H9 (cell line): ENCODE data around the gene C17orf75. TPM values are rescaled to one million over a fixed set of nuclear protein-coding genes. Genes with fewer than 3 reads are reported as not detected.

Source experiments
- DNase-seq: peaks from one replicate; pipeline ENCODE4 v3.0.0-alpha.2; 2017
- H2AFZ ChIP-seq: one replicate; pipeline ENCODE4 v1.6.1; 2013; ENCODE audit warnings: mild to moderate bottlenecking, low read length, control low read depth, moderate library complexity
- H2AK5ac ChIP-seq: 2 replicates; pipeline ENCODE4 v1.6.1; 2013; ENCODE audit warnings: low read length, control low read depth, mixed read lengths; ENCODE audit not compliant: insufficient read length
- H2BK120ac ChIP-seq: one replicate; pipeline ENCODE4 v1.6.1; 2013; ENCODE audit warnings: low read depth, mild to moderate bottlenecking, low read length, control low read depth, inconsistent platforms; ENCODE audit not compliant: poor library complexity, severe bottlenecking
- H2BK12ac ChIP-seq: 2 replicates; pipeline ENCODE4 v1.6.1; 2013; ENCODE audit warnings: low read length, control low read depth, mixed read lengths, low read depth; ENCODE audit not compliant: insufficient read length
- H2BK15ac ChIP-seq: 2 replicates; pipeline ENCODE4 v1.6.1; 2013; ENCODE audit warnings: low read depth, low read length, control low read depth
- H2BK20ac ChIP-seq: one replicate; pipeline ENCODE4 v1.6.1; 2013; ENCODE audit warnings: low read depth, mild to moderate bottlenecking, low read length, control low read depth, inconsistent platforms; ENCODE audit not compliant: poor library complexity, severe bottlenecking
- H2BK5ac ChIP-seq: 2 replicates; pipeline ENCODE4 v1.6.1; 2013; ENCODE audit warnings: low read length, control low read depth, mixed read lengths; ENCODE audit not compliant: insufficient read length
- H3K14ac ChIP-seq: 2 replicates; pipeline ENCODE4 v1.6.1; 2013; ENCODE audit warnings: low read length, control low read depth; ENCODE audit not compliant: insufficient read depth
- H3K18ac ChIP-seq: 2 replicates; pipeline ENCODE4 v1.6.1; 2013; ENCODE audit warnings: low read depth, mild to moderate bottlenecking, mixed read lengths, low read length, control low read depth; ENCODE audit not compliant: insufficient read length
- H3K23ac ChIP-seq: 2 replicates; pipeline ENCODE4 v1.6.1; 2013; ENCODE audit warnings: low read length, control low read depth, mixed read lengths, low read depth; ENCODE audit not compliant: insufficient read length
- H3K23me2 ChIP-seq: 2 replicates; pipeline ENCODE4 v1.6.1; 2013; ENCODE audit warnings: low read depth, mild to moderate bottlenecking, mixed read lengths, low read length, control low read depth; ENCODE audit not compliant: insufficient read length, poor library complexity, severe bottlenecking
- H3K27ac ChIP-seq: 2 replicates; pipeline ENCODE4 v1.5.1; 2013; ENCODE audit warnings: low read length, control low read depth, mixed read lengths, low read depth; ENCODE audit not compliant: insufficient read length
- H3K27me3 ChIP-seq: 2 replicates; pipeline ENCODE4 v1.6.1; 2013; ENCODE audit warnings: low read length, control low read depth, inconsistent platforms; ENCODE audit not compliant: insufficient read depth
- H3K4ac ChIP-seq: 2 replicates; pipeline ENCODE4 v1.6.1; 2013; ENCODE audit warnings: low read depth, mild to moderate bottlenecking, control low read depth, inconsistent platforms, low read length, moderate library complexity
- H3K4me1 ChIP-seq: 2 replicates; pipeline ENCODE4 v1.6.1; 2013; ENCODE audit warnings: low read length, control low read depth, inconsistent platforms; ENCODE audit not compliant: insufficient read depth
- H3K4me2 ChIP-seq: 2 replicates; pipeline ENCODE4 v1.6.1; 2013; ENCODE audit warnings: low read length, control low read depth, mixed read lengths; ENCODE audit not compliant: insufficient read length, insufficient read depth
- H3K56ac ChIP-seq: 2 replicates; pipeline ENCODE4 v1.6.1; 2013; ENCODE audit warnings: low read depth, mild to moderate bottlenecking, mixed read lengths, low read length, control low read depth; ENCODE audit not compliant: insufficient read length
- H3K79me1 ChIP-seq: 2 replicates; pipeline ENCODE4 v1.6.1; 2013; ENCODE audit warnings: low read depth, mild to moderate bottlenecking, moderate library complexity, low read length, control low read depth, inconsistent platforms; ENCODE audit not compliant: insufficient read depth, poor library complexity, severe bottlenecking
- H3K79me2 ChIP-seq: 2 replicates; pipeline ENCODE4 v1.6.1; 2013; ENCODE audit warnings: low read length, control low read depth, inconsistent platforms; ENCODE audit not compliant: insufficient read depth
- H3K9ac ChIP-seq: 2 replicates; pipeline ENCODE4 v1.6.1; 2013; ENCODE audit warnings: low read length, control low read depth, mixed read lengths; ENCODE audit not compliant: insufficient read length; ENCODE audit errors: extremely low read depth
- H3K9me3 ChIP-seq: one replicate; pipeline ENCODE4 v1.6.1; 2013; ENCODE audit warnings: low read depth, low read length, inconsistent platforms; ENCODE audit not compliant: control insufficient read depth
- H3T11ph ChIP-seq: one replicate; pipeline ENCODE4 v1.6.1; 2013; ENCODE audit warnings: mild to moderate bottlenecking, low read length, control low read depth, inconsistent platforms
- H4K20me1 ChIP-seq: one replicate; pipeline ENCODE4 v1.6.1; 2013; ENCODE audit not compliant: control insufficient read depth, insufficient read length, insufficient read depth
- H4K5ac ChIP-seq: 2 replicates; pipeline ENCODE4 v1.6.1; 2013; ENCODE audit warnings: low read depth, mild to moderate bottlenecking, mixed read lengths, low read length, control low read depth; ENCODE audit not compliant: insufficient read length
- H4K8ac ChIP-seq: replicated peaks from 2 replicates; pipeline ENCODE4 v1.6.1; 2013; ENCODE audit warnings: low read length, control low read depth, mixed read lengths, low read depth; ENCODE audit not compliant: insufficient read length
- H4K91ac ChIP-seq: 2 replicates; pipeline ENCODE4 v1.6.1; 2013; ENCODE audit warnings: low read depth, mild to moderate bottlenecking, moderate library complexity, mixed read lengths, low read length, control low read depth; ENCODE audit not compliant: insufficient read length
- H3K27ac Mint-ChIP-seq, 3 experiments: 2 replicates in 2 of 3; 3 replicates in 1 of 3; pipeline ENCODE4 v1.8.0; 2020 to 2021; ENCODE audit warnings: mixed read lengths in 3 of 3, mild to moderate bottlenecking in 1 of 3, moderate library complexity in 1 of 3
- H3K27me3 Mint-ChIP-seq: 2 replicates; pipeline ENCODE4 v1.8.0; 2021; ENCODE audit warnings: low read depth, mild to moderate bottlenecking, moderate library complexity, mixed read lengths
- H3K36me3 Mint-ChIP-seq, 3 experiments: 2 replicates in 2 of 3; 3 replicates in 1 of 3; pipeline ENCODE4 v1.8.0; 2020 to 2021; ENCODE audit warnings: low read depth in 3 of 3, mixed read lengths in 3 of 3; ENCODE audit not compliant: insufficient read depth in 1 of 3
- H3K4me1 Mint-ChIP-seq, 2 experiments: 2 replicates each; pipeline ENCODE4 v1.8.0; 2020; ENCODE audit warnings: mixed read lengths in 2 of 2
- H3K4me3 Mint-ChIP-seq, 2 experiments: 2 replicates in 1 of 2; 3 replicates in 1 of 2; pipeline ENCODE4 v1.8.0; 2020 to 2021; ENCODE audit warnings: mild to moderate bottlenecking in 2 of 2, mixed read lengths in 2 of 2, moderate library complexity in 1 of 2
- H3K9me3 Mint-ChIP-seq, 2 experiments: 2 replicates in 1 of 2; 3 replicates in 1 of 2; pipeline ENCODE4 v1.8.0; 2020; ENCODE audit warnings: mild to moderate bottlenecking in 2 of 2, mixed read lengths in 2 of 2, moderate library complexity in 1 of 2
- CTCF ChIP-seq: fragments of 200-600 bp; sonication (generic); conservative IDR thresholded peaks from 3 replicates; pipeline ENCODE4 v1.8.0; 2021; ENCODE audit warnings: antibody characterized with exemption, mild to moderate bottlenecking
- WGBS: extraction: QIAGEN DNeasy Blood & Tissue Kit; methylation state at CpG from one replicate; pipeline ENCODE4 v1.1.7; 2013; ENCODE audit warnings: missing lambda C conversion rate, low lambda C conversion rate, mixed read lengths; ENCODE audit not compliant: insufficient read length; ENCODE audit errors: extremely low coverage; 5-methylcytosine and 5-hydroxymethylcytosine counted together
- total RNA-seq: library from RNA; stranded (reverse); gene quantifications from 2 replicates; pipeline ENCODE4 v1.2.1, GENCODE V29; 2021

Gene C17orf75
- total RNA-seq, 1 experiment from 2014 or later = 40.4 TPM

DNA sequence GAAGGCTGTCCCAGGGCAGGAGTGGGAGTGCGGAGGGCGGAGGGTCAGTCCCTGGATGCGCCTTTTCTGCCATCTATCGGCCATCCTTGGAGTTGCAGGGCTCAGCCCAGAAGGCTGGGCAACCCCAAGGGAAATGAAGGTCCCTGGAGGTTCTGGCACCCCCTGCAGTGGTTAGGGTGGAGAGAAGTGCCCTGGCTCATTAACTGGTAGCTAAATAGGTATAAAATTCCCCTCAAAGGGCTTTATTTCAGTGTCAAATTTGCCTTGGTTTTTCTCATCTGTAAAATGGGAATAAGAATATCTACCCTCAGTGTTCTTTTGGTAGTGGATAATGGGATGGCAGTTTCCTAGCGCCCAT lies 22.4 kb downstream of the C17orf75 start:
- H3K23me2 ChIP-seq = no peaks in the 10 kb centered on the region
- no peak overlapping the region for H3K4me3 Mint-ChIP-seq

More for the DNA sequence above, 22.4 kb downstream of the C17orf75 start:
- Histone ChIP-seq H4K91ac (no peak overlapping the region), H2BK5ac (no peak overlapping the region), H4K8ac (no peak overlapping the region), H3K4ac (no peak overlapping the region), H3K23ac (no peak overlapping the region), H3K4me2 (no peak overlapping the region), H2AK5ac (no peak overlapping the region), H2BK120ac (no peak overlapping the region), H2BK12ac (no peak overlapping the region), H2BK20ac (no peak overlapping the region), H4K5ac (no peak overlapping the region), H4K20me1 (no peaks in the 10 kb centered on the region), H3K9ac (no peak overlapping the region), H3K79me2 (no peaks in the 10 kb centered on the region; the same call in 1 of the 2 replicates), H3K4me1 (no peaks in the 10 kb centered on the region; the same call in 1 of the 2 replicates), H3K27me3 (no peaks in the 10 kb centered on the region), H3K56ac (no peak overlapping the region), H3K18ac (no peak overlapping the region), H3K14ac (no peak overlapping the region), H3T11ph (no peak overlapping the region), H2AFZ (no peak overlapping the region), H3K27ac (no peak overlapping the region), H3K9me3 (no peaks in the 10 kb centered on the region), H3K79me1 (no peaks in the 10 kb centered on the region), H2BK15ac (no peak overlapping the region)
- peak; percentile 97 for TF ChIP-seq CTCF
- no peak overlapping the region for H3K27ac Mint-ChIP-seq
- peaks cover 40 to 47% of the 10 kb centered on the region in 2 experiments for H3K4me1 Mint-ChIP-seq
- peaks cover 3% of the 10 kb centered on the region; the same call in 1 of the 2 replicates for H3K27me3 Mint-ChIP-seq
- peak; percentile 91 for DNase-seq
- no CpG with 5 or more reads among the region's 5 CpGs for WGBS
- peaks cover 1 to 31% (median 7%) of the 10 kb centered on the region in 3 experiments; a peak in 6 of 7 replicates for H3K36me3 Mint-ChIP-seq
- H3K9me3 Mint-ChIP-seq = no peaks in the 10 kb centered on the region
